H1 (cell line): Measurements from ENCODE around the gene CHCHD6. TPM values are rescaled to one million over a fixed set of nuclear protein-coding genes. Genes with fewer than 3 reads are reported as not detected.

Source experiments
- NANOG ChIP-seq: IDR thresholded peaks from 2 replicates; pipeline ENCODE4 v1.6.1; 2011; ENCODE audit warnings: low read length, low read depth, mild to moderate bottlenecking, inconsistent platforms; ENCODE audit not compliant: insufficient read depth, poor library complexity, severe bottlenecking
- TCF12 ChIP-seq: IDR thresholded peaks from 2 replicates; pipeline ENCODE4 v1.6.1; 2011; ENCODE audit warnings: low read depth, mild to moderate bottlenecking, low read length
- polyA plus RNA-seq, 7 experiments: library from polyadenylated mRNA; depleted of rRNA in 3 of 7; stranded (reverse) in 5 of 7; unstranded in 2 of 7; fragments of >200 nt in 5 of 7; fragments of 200-250 nt in 2 of 7; gene quantifications; 1 replicate in 5 of 7; 2 replicates in 1 of 7; 4 replicates in 1 of 7; pipeline versions ENCODE4 v1.2.1 to v1.2.3, GENCODE V29; 2011 to 2013; ENCODE audit warnings: missing spikeins in 2 of 7, mixed read lengths in 2 of 7
- total RNA-seq: library from RNA; stranded (reverse); fragmentation: NEBNext Ultra II Directional; extraction: Animal tissue kit (Norgen Biotek cat#: 25700); gene quantifications from 2 replicates; pipeline ENCODE4 v1.2.1, GENCODE V29; 2021

CHCHD6 gene
- total and polyA plus RNA-seq, 2 of the 8 experiments (the other 6 are each of a cell fraction or from before 2014, with no cell fraction given): 32.4 to 37.6 TPM

- TF ChIP-seq NANOG: no peak
- TF ChIP-seq TCF12: no peak
Measured at GRCh38 chr3:126718561-126719445, 14.8 kb downstream of the CHCHD6 start (continued).
